Measurements from ENCODE around the gene GTF2IRD1.

Gene GTF2IRD1

GRCh38 chr7:74405191-74405898 is 48.4 kb upstream of the GTF2IRD1 start:
- no peaks in the 10 kb centered on the region for H3K79me2 ChIP-seq (ENCODE audit: control insufficient read depth, low read length)
- TF ChIP-seq EZH2phosphoT487 (IDR thresholded peaks at IDR 0.05; ENCODE audit: borderline replicate concordance, low read length) (no peak), CTCF (IDR thresholded peaks at IDR 0.05; ENCODE audit: low read depth, low read length, poor library complexity, severe bottlenecking) (peak; percentile 92)
- H3K9me3 ChIP-seq (ENCODE audit: control insufficient read depth, insufficient read depth, low read length) = no peaks in the 10 kb centered on the region
- H4K20me1 ChIP-seq (ENCODE audit: control insufficient read depth, insufficient read depth, low read depth, low read length) = no peaks in the 10 kb centered on the region
- no peak overlapping the region for H3K4me3 ChIP-seq (ENCODE audit: low read length)
- H3K27ac ChIP-seq (ENCODE audit: low read depth, low read length) = no peak overlapping the region
- no peaks in the 10 kb centered on the region for H3K9me2 ChIP-seq (replicated peaks; ENCODE audit: control insufficient read depth, low read length)
- no peaks in the 10 kb centered on the region for H3F3A ChIP-seq (ENCODE audit: control insufficient read depth, insufficient read depth)
- H3K4me2 ChIP-seq (ENCODE audit: low read length) = no peak overlapping the region
- H3K27me3 ChIP-seq (ENCODE audit: control insufficient read depth, low read length) = no peaks in the 10 kb centered on the region
- peaks cover 6% of the 10 kb centered on the region; the same call in 1 of the 2 replicates for H3K4me1 ChIP-seq (ENCODE audit: control insufficient read depth, low read length)
- H3K36me3 ChIP-seq (ENCODE audit: control insufficient read depth, low read length) = 0 out of 2 replicates have a peak, but pooled peaks cover 4% of the 10 kb centered on the region

GRCh38 chr7:74405899-74406512 is 47.7 kb upstream of the GTF2IRD1 start:
- H3K4me1 ChIP-seq (ENCODE audit: control insufficient read depth, low read length) = peaks cover 5% of the 10 kb centered on the region; the same call in 1 of the 2 replicates
- no peaks in the 10 kb centered on the region for H3F3A ChIP-seq (ENCODE audit: control insufficient read depth, insufficient read depth)
- H3K4me3 ChIP-seq (ENCODE audit: low read length) = no peak overlapping the region
- H3K4me2 ChIP-seq (ENCODE audit: low read length) = no peak overlapping the region
- no peaks in the 10 kb centered on the region for H4K20me1 ChIP-seq (ENCODE audit: control insufficient read depth, insufficient read depth, low read depth, low read length)
- H3K27me3 ChIP-seq (ENCODE audit: control insufficient read depth, low read length) = no peaks in the 10 kb centered on the region
- no peaks in the 10 kb centered on the region for H3K9me3 ChIP-seq (ENCODE audit: control insufficient read depth, insufficient read depth, low read length)
- H3K27ac ChIP-seq (ENCODE audit: low read depth, low read length) = no peak overlapping the region
- TF ChIP-seq CTCF (IDR thresholded peaks at IDR 0.05; ENCODE audit: low read depth, low read length, poor library complexity, severe bottlenecking) (no peak), EZH2phosphoT487 (IDR thresholded peaks at IDR 0.05; ENCODE audit: borderline replicate concordance, low read length) (no peak)
- no peaks in the 10 kb centered on the region for H3K79me2 ChIP-seq (ENCODE audit: control insufficient read depth, low read length)
- 0 out of 2 replicates have a peak, but pooled peaks cover 4% of the 10 kb centered on the region for H3K36me3 ChIP-seq (ENCODE audit: control insufficient read depth, low read length)
- H3K9me2 ChIP-seq (replicated peaks; ENCODE audit: control insufficient read depth, low read length) = no peaks in the 10 kb centered on the region

GRCh38 chr7:74407958-74408357 is 45.7 kb upstream of the GTF2IRD1 start:
- H3K9me3 ChIP-seq (ENCODE audit: control insufficient read depth, insufficient read depth, low read length) = no peaks in the 10 kb centered on the region
- H3K27ac ChIP-seq (ENCODE audit: low read depth, low read length) = no peak overlapping the region
- H3K4me3 ChIP-seq (ENCODE audit: low read length) = no peak overlapping the region
- no peaks in the 10 kb centered on the region for H4K20me1 ChIP-seq (ENCODE audit: control insufficient read depth, insufficient read depth, low read depth, low read length)
- no peak overlapping the region for H3K4me2 ChIP-seq (ENCODE audit: low read length)
- TF ChIP-seq CTCF (IDR thresholded peaks at IDR 0.05; ENCODE audit: low read depth, low read length, poor library complexity, severe bottlenecking) (no peak), EZH2phosphoT487 (IDR thresholded peaks at IDR 0.05; ENCODE audit: borderline replicate concordance, low read length) (no peak)
- no peaks in the 10 kb centered on the region for H3K36me3 ChIP-seq (ENCODE audit: control insufficient read depth, low read length)
- H3K4me1 ChIP-seq (ENCODE audit: control insufficient read depth, low read length) = no peaks in the 10 kb centered on the region
- H3K27me3 ChIP-seq (ENCODE audit: control insufficient read depth, low read length) = no peaks in the 10 kb centered on the region
- H3K79me2 ChIP-seq (ENCODE audit: control insufficient read depth, low read length) = no peaks in the 10 kb centered on the region
- H3F3A ChIP-seq (ENCODE audit: control insufficient read depth, insufficient read depth) = no peaks in the 10 kb centered on the region
- no peaks in the 10 kb centered on the region for H3K9me2 ChIP-seq (replicated peaks; ENCODE audit: control insufficient read depth, low read length)

Data from DOHH2 (cell line).